Gastroesophageal sphincter (tissue), 4 donors: Measurements from ENCODE around the gene RUNX2. TPM values are rescaled to one million over a fixed set of nuclear protein-coding genes. Genes with fewer than 3 reads are reported as not detected.

Source experiments
- ATAC-seq: fragments of 150-250 bp; one replicate; pipeline ENCODE4 v1.9.1; 2016; ENCODE audit warnings: mild to moderate bottlenecking, moderate library complexity
- H3K27ac ChIP-seq, 4 donors: fragments of 200-600 bp; sonication (generic) in 3 of 4; 1 replicate in 3 of 4; 2 replicates in 1 of 4; pipeline ENCODE4 v1.5.1; 2016 to 2019
- H3K27me3 ChIP-seq: fragments of 200-600 bp; sonication (generic); one replicate; pipeline ENCODE4 v1.5.1; 2019
- H3K36me3 ChIP-seq, 2 donors: fragments of 200-600 bp; sonication (generic); one replicate each; pipeline ENCODE4 v1.5.1; 2019; ENCODE audit warnings: control low read depth in 1 of 2
- H3K4me1 ChIP-seq, 3 donors: fragments of 200-600 bp; sonication (generic); 1 replicate in 2 of 3; 2 replicates in 1 of 3; pipeline ENCODE4 v1.5.1; 2016 to 2019; ENCODE audit warnings: control low read depth in 2 of 3
- H3K4me3 ChIP-seq, 2 donors: fragments of 200-600 bp; sonication (generic); one replicate each; pipeline ENCODE4 v1.5.1; 2019; ENCODE audit warnings: mild to moderate bottlenecking in 1 of 2, moderate library complexity in 1 of 2
- H3K9me3 ChIP-seq, 3 donors: fragments of 200-600 bp; sonication (generic); one replicate each; pipeline ENCODE4 v1.5.1; 2017 to 2019; ENCODE audit warnings: control low read depth in 2 of 3
- EP300 ChIP-seq: sonication (generic); formaldehyde crosslinking; IDR thresholded peaks from one replicate; pipeline ENCODE4 v1.6.1; 2017; ENCODE audit warnings: antibody characterized with exemption, mild to moderate bottlenecking
- POLR2A ChIP-seq, 2 donors: fragments of 450-650 bp; IDR thresholded peaks; one replicate each; pipeline ENCODE4 v1.6.1; 2017; ENCODE audit warnings: antibody characterized with exemption in 2 of 2, mild to moderate bottlenecking in 2 of 2, moderate library complexity in 1 of 2
- POLR2AphosphoS5 ChIP-seq: sonication (generic); formaldehyde crosslinking; IDR thresholded peaks from one replicate; pipeline ENCODE4 v1.6.1; 2017; ENCODE audit warnings: antibody characterized with exemption
- WGBS, 2 donors: methylation state at CpG; one replicate each; pipeline ENCODE4 v1.1.5; 2018; ENCODE audit warnings: low coverage in 1 of 2; 5-methylcytosine and 5-hydroxymethylcytosine counted together
- total RNA-seq, 4 donors: library from RNA; depleted of rRNA; stranded (reverse); fragments of >200 nt; gene quantifications; one replicate each; pipeline ENCODE4 v1.1.0, GENCODE V29; 2016
- TF ChIP-seq, protein P1 (sequence below), 4 experiments: fragments of 200-600 bp in 2 of 4; fragments of 450-650 bp in 2 of 4; sonication (generic) in 1 of 4; IDR thresholded peaks; one replicate each; pipeline ENCODE4 v1.5.1; 2017 to 2019; ENCODE audit warnings: antibody characterized with exemption in 4 of 4, mild to moderate bottlenecking in 2 of 4, moderate library complexity in 2 of 4

The RUNX2 gene
- total RNA-seq, 4 donors from 2014 or later, result 0.16 to 0.94 (median 0.65) TPM

DNA sequence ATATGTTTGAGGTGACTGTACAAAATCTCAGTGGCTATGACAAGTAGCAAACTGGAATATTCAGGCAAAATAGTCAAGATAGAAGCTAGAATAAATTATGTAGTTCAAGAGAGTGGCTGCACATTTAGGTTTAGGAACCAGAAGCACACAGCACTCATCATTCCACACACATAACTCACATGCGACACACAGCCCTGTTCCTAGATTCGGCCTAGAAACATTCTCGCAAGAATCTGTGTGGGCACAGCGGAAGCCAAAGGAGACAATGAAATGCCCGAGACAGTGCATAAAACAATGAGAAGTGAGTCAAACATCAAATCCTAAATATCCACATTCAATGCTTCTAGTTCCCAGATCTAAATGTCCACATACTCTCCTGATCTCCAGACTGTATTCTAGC lies 59.1 kb downstream of the RUNX2 start:
- TF ChIP-seq EP300, result no peak
- TF ChIP-seq, protein P1, sequence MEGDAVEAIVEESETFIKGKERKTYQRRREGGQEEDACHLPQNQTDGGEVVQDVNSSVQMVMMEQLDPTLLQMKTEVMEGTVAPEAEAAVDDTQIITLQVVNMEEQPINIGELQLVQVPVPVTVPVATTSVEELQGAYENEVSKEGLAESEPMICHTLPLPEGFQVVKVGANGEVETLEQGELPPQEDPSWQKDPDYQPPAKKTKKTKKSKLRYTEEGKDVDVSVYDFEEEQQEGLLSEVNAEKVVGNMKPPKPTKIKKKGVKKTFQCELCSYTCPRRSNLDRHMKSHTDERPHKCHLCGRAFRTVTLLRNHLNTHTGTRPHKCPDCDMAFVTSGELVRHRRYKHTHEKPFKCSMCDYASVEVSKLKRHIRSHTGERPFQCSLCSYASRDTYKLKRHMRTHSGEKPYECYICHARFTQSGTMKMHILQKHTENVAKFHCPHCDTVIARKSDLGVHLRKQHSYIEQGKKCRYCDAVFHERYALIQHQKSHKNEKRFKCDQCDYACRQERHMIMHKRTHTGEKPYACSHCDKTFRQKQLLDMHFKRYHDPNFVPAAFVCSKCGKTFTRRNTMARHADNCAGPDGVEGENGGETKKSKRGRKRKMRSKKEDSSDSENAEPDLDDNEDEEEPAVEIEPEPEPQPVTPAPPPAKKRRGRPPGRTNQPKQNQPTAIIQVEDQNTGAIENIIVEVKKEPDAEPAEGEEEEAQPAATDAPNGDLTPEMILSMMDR (IDR thresholded peaks at IDR 0.05), result no peak
- no peak for TF ChIP-seq POLR2AphosphoS5
- no peak for TF ChIP-seq POLR2A (IDR thresholded peaks at IDR 0.05)
- peaks cover 8% of the 10 kb centered on the region for H3K27me3 ChIP-seq
- H3K27ac ChIP-seq, result no peak overlapping the region
- no peaks in the 10 kb centered on the region for H3K9me3 ChIP-seq
- no peak for ATAC-seq
- no peaks in the 10 kb centered on the region for H3K36me3 ChIP-seq
- 83 to 100% methylated on average over 1 to 5 of the region's 5 CpGs for WGBS, 2 donors
- H3K4me3 ChIP-seq, result no peak overlapping the region
- H3K4me1 ChIP-seq, result no peaks in the 10 kb centered on the region

DNA sequence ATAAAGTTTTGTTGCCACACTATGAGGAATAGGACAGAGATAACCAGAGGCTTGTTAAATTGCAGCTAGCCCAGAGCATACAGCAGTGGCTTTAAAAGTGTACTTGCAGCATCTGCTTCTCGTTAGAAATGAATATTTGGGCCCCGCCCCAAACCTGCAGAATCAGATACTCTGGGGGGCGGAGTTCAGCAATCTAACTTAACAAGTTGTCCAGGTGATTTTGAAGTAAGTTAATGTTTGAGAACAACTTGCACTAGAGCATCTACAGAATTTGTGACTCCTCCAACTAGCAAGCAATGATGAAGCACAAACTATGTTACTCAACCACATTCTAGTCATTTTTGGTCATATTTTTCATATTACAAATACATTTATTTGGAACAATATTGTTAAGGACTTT lies 60.2 kb downstream of the RUNX2 start:
- no peak overlapping the region for H3K27ac ChIP-seq
- WGBS, 2 donors, result 67 to 83% methylated on average over 3 of the region's 3 CpGs
- no peak for TF ChIP-seq POLR2AphosphoS5
- TF ChIP-seq, protein P1 (IDR thresholded peaks at IDR 0.05), result no peak
- H3K36me3 ChIP-seq, result no peaks in the 10 kb centered on the region
- no peaks in the 10 kb centered on the region for H3K4me1 ChIP-seq
- no peak overlapping the region for H3K4me3 ChIP-seq
- no peak for ATAC-seq
- peaks cover 0 to 10% (median 0%) of the 10 kb centered on the region in 3 donors for H3K9me3 ChIP-seq
- peaks cover 8% of the 10 kb centered on the region for H3K27me3 ChIP-seq

GRCh38 chr6:45394586-45395095 lies 66.5 kb downstream of the RUNX2 start:
- TF ChIP-seq, protein P1 (IDR thresholded peaks at IDR 0.05), result no peak
- TF ChIP-seq POLR2AphosphoS5 (no peak), EP300 (no peak), POLR2A (IDR thresholded peaks at IDR 0.05) (no peak)
- ATAC-seq, result no peak
- H3K9me3 ChIP-seq, result peaks cover 0 to 10% (median 0%) of the 10 kb centered on the region in 3 donors

GRCh38 chr6:45398075-45398813 lies 70.1 kb downstream of the RUNX2 start:
- Histone ChIP-seq H3K27ac (no peak overlapping the region), H3K4me1 (no peaks in the 10 kb centered on the region), H3K27me3 (peaks cover 17% of the 10 kb centered on the region), H3K9me3 (peaks cover 0 to under 1% (median 0%) of the 10 kb centered on the region in 3 donors), H3K36me3 (no peaks in the 10 kb centered on the region), H3K4me3 (no peak overlapping the region)
- 89% methylated on average over 2 of the region's 2 CpGs; no CpG with 5 or more reads in 1 of the 2 donors for WGBS, 2 donors
- no peak for ATAC-seq
- TF ChIP-seq POLR2A (IDR thresholded peaks at IDR 0.05) (no peak), POLR2AphosphoS5 (no peak), EP300 (no peak)
- TF ChIP-seq, protein P1 (IDR thresholded peaks at IDR 0.05), result no peak

More at GRCh38 chr6:45394586-45395095, 66.5 kb downstream of the RUNX2 start:
- Histone ChIP-seq H3K4me3 (no peak overlapping the region), H3K27me3 (peaks cover 4% of the 10 kb centered on the region), H3K36me3 (no peaks in the 10 kb centered on the region), H3K27ac (no peak overlapping the region), H3K4me1 (no peaks in the 10 kb centered on the region)
- WGBS, 2 donors, result 77 to 78% methylated on average over 3 to 4 of the region's 4 CpGs

DNA sequence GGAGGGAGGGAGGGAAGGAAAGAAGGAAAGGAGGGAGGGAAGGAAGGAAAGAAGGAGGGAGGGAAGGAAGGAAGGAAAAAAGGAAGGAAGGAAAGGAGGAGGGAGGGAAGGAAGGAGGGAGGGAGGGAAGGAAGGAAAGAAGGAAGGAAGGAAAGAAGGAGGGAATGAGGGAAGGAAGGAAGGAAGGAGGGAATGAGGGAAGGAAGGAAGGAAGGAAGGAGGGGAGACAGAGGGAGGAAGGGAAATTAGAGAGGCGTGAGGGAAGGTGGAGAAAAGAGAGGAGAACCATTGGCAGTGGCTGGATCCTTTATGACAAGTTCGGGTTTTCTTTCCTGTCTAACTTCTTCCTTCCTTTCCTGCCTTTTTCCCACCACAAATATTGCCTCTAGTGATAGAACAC lies 71.9 kb downstream of the RUNX2 start:
- no peak overlapping the region for H3K4me3 ChIP-seq
- ATAC-seq, result no peak
- no peaks in the 10 kb centered on the region for H3K9me3 ChIP-seq
- H3K27ac ChIP-seq, result no peak overlapping the region
- peaks cover 20% of the 10 kb centered on the region for H3K27me3 ChIP-seq
- H3K4me1 ChIP-seq, result no peaks in the 10 kb centered on the region
- no peaks in the 10 kb centered on the region for H3K36me3 ChIP-seq
- WGBS, 2 donors, result 65 to 66% methylated on average over 2 of the region's 2 CpGs
- TF ChIP-seq, protein P1 (IDR thresholded peaks at IDR 0.05), result no peak
- TF ChIP-seq POLR2AphosphoS5, result no peak
- TF ChIP-seq EP300, result no peak
- no peak for TF ChIP-seq POLR2A (IDR thresholded peaks at IDR 0.05)
